Prostate gland (tissue), 2 donors: ENCODE data around the gene HPS1. TPM values are rescaled to one million over a fixed set of nuclear protein-coding genes. Genes with fewer than 3 reads are reported as not detected.

Source experiments
- DNase-seq: peaks from one replicate; pipeline ENCODE4 v3.0.0-alpha.2; 2019; ENCODE audit warnings: low spot score
- H3K27ac ChIP-seq, 2 donors: fragments of 200-600 bp; sonication (generic); 2 replicates each; pipeline ENCODE4 v1.5.1; 2017 to 2019
- H3K27me3 ChIP-seq: fragments of 200-600 bp; sonication (generic); replicated peaks from 2 replicates; pipeline ENCODE4 v1.5.1; 2019; ENCODE audit not compliant: insufficient read depth
- H3K36me3 ChIP-seq, 2 donors: fragments of 200-600 bp; sonication (generic); 1 replicate in 1 of 2; 2 replicates in 1 of 2; pipeline versions ENCODE4 v1.5.1 to v1.8.1; 2017 to 2019
- H3K4me1 ChIP-seq: fragments of 200-600 bp; sonication (generic); replicated peaks from 2 replicates; pipeline ENCODE4 v1.5.1; 2019
- H3K4me3 ChIP-seq, 2 donors: fragments of 200-600 bp; sonication (generic); 2 replicates each; pipeline ENCODE4 v1.5.1; 2017 to 2019
- H3K9me3 ChIP-seq: fragments of 200-600 bp; sonication (generic); 2 replicates; pipeline ENCODE4 v1.5.1; 2017
- POLR2A ChIP-seq: fragments of 450-650 bp; IDR thresholded peaks from one replicate; pipeline ENCODE4 v1.6.1; 2016; ENCODE audit warnings: antibody characterized with exemption, mild to moderate bottlenecking
- POLR2AphosphoS5 ChIP-seq: sonication (generic); formaldehyde crosslinking; IDR thresholded peaks from one replicate; pipeline ENCODE4 v1.6.1; 2017; ENCODE audit warnings: antibody characterized with exemption
- WGBS: methylation state at CpG from one replicate; pipeline ENCODE4 v1.1.5; 2018; 5-methylcytosine and 5-hydroxymethylcytosine counted together
- intact Hi-C: fragments of 100-400 bp; cut with DNase I; formaldehyde crosslinking; loops from one replicate; pipeline ENCODE4 v1.14.2; 2022
- total RNA-seq, 2 donors: library from RNA; depleted of rRNA; stranded (reverse); fragments of >200 nt; gene quantifications; one replicate each; pipeline ENCODE4 v1.1.0, GENCODE V29; 2016
- TF ChIP-seq, protein P1 (sequence below), 4 experiments: fragments of 200-600 bp in 2 of 4; fragments of 450-650 bp in 2 of 4; sonication (generic) in 2 of 4; IDR thresholded peaks; 1 replicate in 3 of 4; 2 replicates in 1 of 4; pipeline ENCODE4 v1.5.1; 2016 to 2019; ENCODE audit warnings: antibody characterized with exemption in 4 of 4, mild to moderate bottlenecking in 2 of 4, moderate library complexity in 2 of 4

Gene HPS1
- total RNA-seq, 2 donors from 2014 or later, result 59.9 to 93.6 TPM

DNA sequence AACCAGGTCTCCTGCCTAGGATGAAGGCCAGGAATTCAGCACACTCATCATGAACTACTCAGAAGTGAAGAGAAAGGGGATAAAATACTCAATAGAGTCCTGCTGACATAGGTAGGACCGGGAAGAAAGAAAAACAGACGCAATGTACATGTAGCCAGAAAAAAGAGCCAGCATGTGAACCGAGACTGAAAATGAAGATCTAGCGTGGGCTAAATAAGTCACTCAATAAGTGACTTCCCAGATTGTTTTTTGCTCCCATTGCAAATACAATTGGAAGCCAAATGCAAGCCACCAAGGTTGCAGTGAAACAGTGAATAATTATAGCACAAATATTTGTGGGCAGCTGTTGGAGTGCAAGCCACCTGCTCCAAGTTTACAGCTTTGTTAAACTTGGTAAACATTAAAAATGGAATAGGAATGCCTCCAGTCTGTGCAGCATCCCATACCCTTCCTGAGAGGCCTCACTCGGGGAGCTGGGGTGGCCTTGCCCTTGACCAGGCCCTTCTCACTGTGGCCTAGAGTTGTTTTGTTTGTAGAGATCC, 34.7 kb upstream of the HPS1 start:
- H3K27ac ChIP-seq, result no peak overlapping the region
- no peaks in the 10 kb centered on the region for H3K36me3 ChIP-seq
- H3K27me3 ChIP-seq, result no peaks in the 10 kb centered on the region
- intact Hi-C loops, result no loop called here
- TF ChIP-seq POLR2A (no peak), POLR2AphosphoS5 (no peak)
- TF ChIP-seq, protein P1, sequence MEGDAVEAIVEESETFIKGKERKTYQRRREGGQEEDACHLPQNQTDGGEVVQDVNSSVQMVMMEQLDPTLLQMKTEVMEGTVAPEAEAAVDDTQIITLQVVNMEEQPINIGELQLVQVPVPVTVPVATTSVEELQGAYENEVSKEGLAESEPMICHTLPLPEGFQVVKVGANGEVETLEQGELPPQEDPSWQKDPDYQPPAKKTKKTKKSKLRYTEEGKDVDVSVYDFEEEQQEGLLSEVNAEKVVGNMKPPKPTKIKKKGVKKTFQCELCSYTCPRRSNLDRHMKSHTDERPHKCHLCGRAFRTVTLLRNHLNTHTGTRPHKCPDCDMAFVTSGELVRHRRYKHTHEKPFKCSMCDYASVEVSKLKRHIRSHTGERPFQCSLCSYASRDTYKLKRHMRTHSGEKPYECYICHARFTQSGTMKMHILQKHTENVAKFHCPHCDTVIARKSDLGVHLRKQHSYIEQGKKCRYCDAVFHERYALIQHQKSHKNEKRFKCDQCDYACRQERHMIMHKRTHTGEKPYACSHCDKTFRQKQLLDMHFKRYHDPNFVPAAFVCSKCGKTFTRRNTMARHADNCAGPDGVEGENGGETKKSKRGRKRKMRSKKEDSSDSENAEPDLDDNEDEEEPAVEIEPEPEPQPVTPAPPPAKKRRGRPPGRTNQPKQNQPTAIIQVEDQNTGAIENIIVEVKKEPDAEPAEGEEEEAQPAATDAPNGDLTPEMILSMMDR (IDR thresholded peaks at IDR 0.05), result no peak
- H3K4me3 ChIP-seq, result no peak overlapping the region
- H3K9me3 ChIP-seq, result no peaks in the 10 kb centered on the region
- DNase-seq, result no peak
- 46% methylated on average over 5 of the region's 5 CpGs for WGBS
- H3K4me1 ChIP-seq, result no peaks in the 10 kb centered on the region

DNA sequence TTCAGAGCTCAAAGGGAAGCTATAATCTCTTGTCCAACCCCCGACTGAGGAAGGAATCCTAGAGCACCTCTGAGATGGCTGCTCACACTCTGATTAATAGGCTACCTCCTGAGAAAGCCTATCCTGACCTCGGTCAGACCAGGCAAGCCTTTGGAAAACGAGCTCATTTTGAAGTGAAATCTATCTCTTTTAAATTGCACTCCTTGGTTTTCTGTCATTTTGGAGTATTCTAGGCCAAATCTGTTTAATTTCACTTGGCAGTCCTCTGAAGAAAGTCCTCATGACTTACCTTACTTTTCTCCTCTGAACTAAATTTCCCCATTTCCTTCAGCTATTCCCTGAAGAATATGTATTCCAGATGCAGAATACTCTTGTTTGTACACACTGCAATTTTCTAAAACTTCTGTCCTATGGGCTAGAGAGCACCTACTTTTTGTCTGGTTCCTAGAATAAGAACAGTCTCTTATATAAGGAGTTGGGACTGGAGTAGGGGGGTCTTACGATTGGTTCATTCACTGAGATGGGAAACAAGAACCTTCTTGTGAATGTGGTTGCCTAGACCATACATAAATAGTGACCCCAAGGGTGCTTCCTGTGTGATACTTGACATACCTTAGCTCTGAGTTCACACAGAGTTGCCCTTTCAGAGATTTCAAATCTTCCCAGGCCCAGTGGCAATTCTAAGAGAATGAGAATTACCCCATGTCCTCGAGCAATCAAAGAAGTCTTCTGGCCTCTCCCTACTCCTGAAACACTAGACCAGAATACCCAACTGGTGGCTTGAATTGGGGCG, 31.9 kb upstream of the HPS1 start:
- DNase-seq, result no peak
- no peaks in the 10 kb centered on the region for H3K9me3 ChIP-seq
- 87% methylated on average over 6 of the region's 6 CpGs for WGBS
- H3K27me3 ChIP-seq, result no peaks in the 10 kb centered on the region
- no peak overlapping the region for H3K27ac ChIP-seq
- H3K4me3 ChIP-seq, result no peak overlapping the region
- TF ChIP-seq, protein P1 (IDR thresholded peaks at IDR 0.05), result no peak
- no peak for TF ChIP-seq POLR2AphosphoS5
- TF ChIP-seq POLR2A, result no peak
- intact Hi-C loops, result no loop called here
- no peaks in the 10 kb centered on the region for H3K36me3 ChIP-seq
- no peaks in the 10 kb centered on the region for H3K4me1 ChIP-seq

- Histone ChIP-seq H3K27ac (no peak overlapping the region), H3K4me1 (no peaks in the 10 kb centered on the region), H3K27me3 (no peaks in the 10 kb centered on the region), H3K9me3 (no peaks in the 10 kb centered on the region), H3K36me3 (no peaks in the 10 kb centered on the region), H3K4me3 (no peak overlapping the region)
- TF ChIP-seq POLR2AphosphoS5 (no peak), POLR2A (no peak)
- TF ChIP-seq, protein P1 (IDR thresholded peaks at IDR 0.05), result no peak
- no peak for DNase-seq
- intact Hi-C loops, result no loop called here
Observed at GRCh38 chr10:98477861-98478260, 31.1 kb upstream of the HPS1 start.

- H3K36me3 ChIP-seq, result no peaks in the 10 kb centered on the region
- no peak overlapping the region for H3K27ac ChIP-seq
- H3K4me1 ChIP-seq, result peaks cover 2% of the 10 kb centered on the region
- H3K27me3 ChIP-seq, result no peaks in the 10 kb centered on the region
- H3K9me3 ChIP-seq, result no peaks in the 10 kb centered on the region
- H3K4me3 ChIP-seq, result no peak overlapping the region
- TF ChIP-seq, protein P1 (IDR thresholded peaks at IDR 0.05), result no peak
- TF ChIP-seq POLR2AphosphoS5, result no peak
- no peak for DNase-seq
- intact Hi-C loops, result no loop called here
Observed at GRCh38 chr10:98474628-98475027, 27.9 kb upstream of the HPS1 start.

DNA sequence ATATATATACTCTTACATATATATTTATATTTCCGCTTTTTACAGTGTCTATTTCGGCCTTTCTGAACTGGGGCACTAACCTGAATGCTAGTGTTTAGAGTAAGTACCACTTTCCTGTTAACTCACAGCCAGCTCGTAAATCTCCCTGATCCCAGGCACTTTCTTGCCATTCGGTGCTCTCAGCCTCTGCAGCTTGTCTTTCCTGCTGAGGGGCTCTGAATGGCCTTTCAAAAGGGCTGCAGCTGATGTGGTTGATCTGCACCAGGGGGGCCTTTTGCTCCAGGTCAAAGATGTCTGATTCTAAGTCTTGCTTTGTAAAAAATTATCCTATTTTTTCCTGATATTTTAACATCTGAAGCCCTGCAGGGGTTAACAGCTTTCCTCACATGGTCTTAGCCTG, 25.5 kb upstream of the HPS1 start:
- TF ChIP-seq, protein P1 (IDR thresholded peaks at IDR 0.05), result no peak
- TF ChIP-seq POLR2AphosphoS5 (no peak), POLR2A (no peak)
- intact Hi-C loops, result no loop called here
- Histone ChIP-seq H3K27ac (no peak overlapping the region), H3K27me3 (no peaks in the 10 kb centered on the region), H3K36me3 (no peaks in the 10 kb centered on the region), H3K4me3 (no peak overlapping the region), H3K4me1 (peaks cover 2% of the 10 kb centered on the region), H3K9me3 (no peaks in the 10 kb centered on the region)
- no peak for DNase-seq
- 36% methylated on average over 4 of the region's 4 CpGs for WGBS
